ENCODE measurements around the gene B4GALNT2.

DNA sequence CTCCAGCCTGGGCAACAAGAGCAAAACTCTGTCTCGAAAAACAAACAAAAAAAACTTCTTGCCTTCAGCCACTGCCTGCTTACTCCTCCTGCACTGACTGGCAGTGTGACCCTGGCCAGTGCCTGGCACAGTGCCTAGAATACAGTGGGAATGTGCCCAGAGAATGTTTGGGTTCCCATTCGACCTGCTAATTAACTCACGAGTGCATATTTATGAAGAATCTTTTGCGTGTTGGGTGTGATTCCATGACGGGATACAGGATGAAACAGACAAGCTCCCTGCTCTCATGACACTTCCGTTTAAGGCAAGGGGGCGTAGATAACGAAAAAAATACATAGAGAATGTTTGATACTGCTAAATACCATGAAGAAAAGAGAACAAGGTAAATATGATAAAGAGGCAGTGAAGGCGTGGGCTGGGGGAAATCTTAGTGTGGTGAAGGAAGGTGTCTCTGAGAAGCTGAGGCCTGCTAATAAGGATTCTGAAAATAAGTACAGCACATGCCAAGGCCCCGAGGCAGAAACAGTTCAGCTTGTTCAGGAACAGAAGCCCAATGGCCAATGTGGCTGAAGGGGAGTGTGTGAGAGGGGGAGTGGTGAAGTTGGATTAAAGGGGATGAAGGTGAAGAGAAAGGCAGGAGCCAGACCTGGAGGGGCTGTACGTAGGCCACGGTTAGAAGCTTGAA is 82.2 kb downstream of the B4GALNT2 start:
- TF ChIP-seq CTCF (IDR thresholded peaks at IDR 0.05) (no peak), POLR2A (IDR thresholded peaks at IDR 0.05) (no peak)

All from right lobe of liver (tissue), 4 donors.